ENCODE data around the gene TMEFF2.
"Not testable (repeated sequence)": the region's sequence is repeated elsewhere in the genome, so short reads cannot be mapped to it uniquely, and the experiment has no call there.

Gene TMEFF2

DNA sequence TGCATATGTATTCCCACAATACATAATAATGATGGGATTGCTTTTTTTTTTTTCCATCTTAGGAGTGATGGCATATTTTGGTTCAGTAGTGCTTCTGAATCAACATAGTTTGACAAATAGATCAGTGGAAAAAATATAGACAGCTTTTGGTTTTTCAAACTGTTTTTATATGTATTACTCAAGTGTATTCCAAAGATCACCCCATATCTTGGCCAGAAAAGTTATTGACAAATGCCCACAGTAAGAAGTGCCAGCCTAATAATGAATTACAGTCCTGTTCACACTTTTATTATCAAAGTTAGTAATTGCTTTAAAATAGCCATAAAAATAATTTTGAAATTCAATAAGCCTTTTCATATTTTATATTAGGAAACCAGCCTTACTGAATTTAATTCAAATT is 95.0 kb downstream of the TMEFF2 start:
- no peaks in the 10 kb centered on the region for H3K36me3 ChIP-seq (ENCODE audit: insufficient read depth, low read length)
- no peak overlapping the region for H2AFZ ChIP-seq (ENCODE audit: low read length, unreplicated experiment)
- H3K4me1 ChIP-seq (ENCODE audit: control insufficient read depth, insufficient read depth, low read length, unreplicated experiment), result no peaks in the 10 kb centered on the region
- H3K27me3 ChIP-seq (ENCODE audit: insufficient read depth, low read length), result no peaks in the 10 kb centered on the region
- H3K4me3 ChIP-seq (ENCODE audit: low read depth, low read length), result no peak overlapping the region
- H3K79me2 ChIP-seq (ENCODE audit: control insufficient read depth, insufficient read depth, low read length, unreplicated experiment), result no peaks in the 10 kb centered on the region
- no peak overlapping the region for H3K27ac ChIP-seq (ENCODE audit: low read depth, low read length)

DNA sequence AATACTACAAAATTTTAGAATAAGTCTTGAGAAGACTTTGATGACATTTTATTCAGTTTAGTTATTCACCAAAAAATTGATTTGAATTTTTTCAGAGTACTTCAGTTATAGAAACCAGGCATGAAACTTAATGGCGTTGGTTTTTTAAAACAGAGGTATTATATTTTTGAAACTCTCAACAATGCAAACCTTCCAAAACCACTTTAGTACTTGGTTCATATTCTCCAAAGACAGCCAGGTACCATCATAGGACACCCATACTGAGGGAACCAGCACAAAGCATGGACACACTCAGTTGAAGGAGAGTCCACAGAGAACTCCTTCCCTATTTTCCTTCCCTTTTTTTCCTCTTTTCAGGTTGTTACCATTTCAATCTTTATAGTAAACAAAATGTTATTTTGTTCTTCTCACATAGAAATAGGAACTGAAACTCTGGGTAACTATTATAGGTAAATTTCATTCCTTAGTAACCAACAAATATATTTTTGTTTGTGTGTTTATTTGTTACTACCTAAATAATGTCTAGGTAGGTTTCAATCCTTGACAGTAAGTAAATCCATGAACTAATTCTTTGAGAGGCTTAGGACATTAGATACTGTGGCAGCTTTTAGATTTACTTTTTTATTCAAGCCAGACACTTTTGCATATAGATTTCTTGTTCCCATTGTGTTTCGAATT is 95.8 kb downstream of the TMEFF2 start:
- Histone ChIP-seq H3K36me3 (ENCODE audit: insufficient read depth, low read length) (no peaks in the 10 kb centered on the region), H3K4me1 (ENCODE audit: control insufficient read depth, insufficient read depth, low read length, unreplicated experiment) (no peaks in the 10 kb centered on the region), H2AFZ (ENCODE audit: low read length, unreplicated experiment) (no peak overlapping the region), H3K27ac (ENCODE audit: low read depth, low read length) (no peak overlapping the region), H3K4me3 (ENCODE audit: low read depth, low read length) (no peak overlapping the region), H3K27me3 (ENCODE audit: insufficient read depth, low read length) (no peaks in the 10 kb centered on the region), H3K79me2 (ENCODE audit: control insufficient read depth, insufficient read depth, low read length, unreplicated experiment) (no peaks in the 10 kb centered on the region)

DNA sequence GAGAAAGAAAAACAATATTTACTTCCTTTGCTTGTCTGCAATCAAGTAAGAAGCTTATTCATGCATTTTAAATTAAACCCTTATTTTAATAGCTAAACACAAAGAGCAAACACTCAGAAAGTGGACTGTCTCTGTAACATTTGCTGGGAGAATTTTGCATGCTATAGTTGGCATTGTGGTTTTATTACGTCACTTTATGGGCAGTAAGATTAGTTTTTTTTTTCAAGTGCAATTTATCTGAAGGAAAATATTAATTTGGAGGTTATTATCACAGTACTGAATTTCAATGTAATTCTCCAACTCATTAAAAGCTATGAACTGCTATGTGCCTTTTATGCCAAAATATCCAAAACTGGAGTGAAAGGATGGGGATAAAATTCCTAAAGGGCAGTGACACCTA is 103.3 kb downstream of the TMEFF2 start:
- Histone ChIP-seq H3K4me3 (ENCODE audit: low read depth, low read length) (no peak overlapping the region), H3K79me2 (ENCODE audit: control insufficient read depth, insufficient read depth, low read length, unreplicated experiment) (no peaks in the 10 kb centered on the region), H3K27me3 (ENCODE audit: insufficient read depth, low read length) (no peaks in the 10 kb centered on the region), H3K36me3 (ENCODE audit: insufficient read depth, low read length) (no peaks in the 10 kb centered on the region), H3K4me1 (ENCODE audit: control insufficient read depth, insufficient read depth, low read length, unreplicated experiment) (no peaks in the 10 kb centered on the region), H3K27ac (ENCODE audit: low read depth, low read length) (no peak overlapping the region), H2AFZ (ENCODE audit: low read length, unreplicated experiment) (no peak overlapping the region)

DNA sequence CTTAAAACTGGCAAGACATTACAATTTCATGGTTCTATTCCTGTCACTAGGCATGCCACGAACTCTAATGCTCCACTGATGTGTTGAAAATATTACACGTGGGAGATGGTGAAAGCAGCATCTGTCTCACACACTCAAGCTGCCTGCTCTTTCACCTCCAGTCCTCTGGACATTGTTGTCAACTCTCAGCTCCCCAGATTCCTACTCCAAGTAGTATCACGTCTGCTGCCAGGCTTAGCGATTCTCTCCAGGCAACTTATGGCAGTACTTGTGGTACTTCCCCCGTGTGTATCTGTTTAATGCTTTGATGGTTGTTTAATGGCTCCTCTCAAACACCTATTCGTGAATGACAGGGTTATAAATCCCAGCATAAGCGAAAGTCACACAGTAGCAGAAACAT is 103.8 kb downstream of the TMEFF2 start:
- Histone ChIP-seq H3K79me2 (ENCODE audit: control insufficient read depth, insufficient read depth, low read length, unreplicated experiment) (no peaks in the 10 kb centered on the region), H2AFZ (ENCODE audit: low read length, unreplicated experiment) (no peak overlapping the region), H3K36me3 (ENCODE audit: insufficient read depth, low read length) (no peaks in the 10 kb centered on the region)

DNA sequence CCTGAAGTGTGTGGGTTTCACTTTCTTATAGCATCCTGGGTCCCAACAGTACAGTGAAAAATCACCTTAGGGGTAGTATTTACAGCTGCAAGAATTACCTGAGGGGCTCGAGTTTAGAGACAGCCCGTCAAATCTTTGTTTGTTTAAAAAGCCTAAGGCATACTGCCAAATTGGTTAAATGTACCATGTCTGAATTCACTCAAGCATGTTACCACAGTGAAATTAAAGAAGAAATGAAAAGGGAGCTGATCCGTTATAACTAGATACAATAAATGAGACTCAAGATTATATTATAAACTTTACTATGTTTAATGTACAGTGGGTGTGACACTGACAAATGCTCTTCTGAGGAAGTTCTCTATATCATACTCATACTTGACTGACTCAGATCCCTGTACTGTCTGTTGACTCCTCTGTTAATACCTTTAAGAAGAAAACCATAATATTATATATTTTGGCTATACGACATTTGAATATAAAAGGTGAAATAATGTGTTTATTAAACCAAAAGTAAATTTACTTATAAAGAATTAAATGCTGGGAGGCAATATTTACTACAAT is 107.3 kb downstream of the TMEFF2 start:
- Histone ChIP-seq H3K36me3 (ENCODE audit: insufficient read depth, low read length) (no peaks in the 10 kb centered on the region), H3K4me3 (ENCODE audit: low read depth, low read length) (no peak overlapping the region), H3K4me1 (ENCODE audit: control insufficient read depth, insufficient read depth, low read length, unreplicated experiment) (no peaks in the 10 kb centered on the region), H2AFZ (ENCODE audit: low read length, unreplicated experiment) (no peak overlapping the region), H3K27me3 (ENCODE audit: insufficient read depth, low read length) (no peaks in the 10 kb centered on the region), H3K79me2 (ENCODE audit: control insufficient read depth, insufficient read depth, low read length, unreplicated experiment) (no peaks in the 10 kb centered on the region), H3K27ac (ENCODE audit: low read depth, low read length) (no peak overlapping the region)

More for the DNA sequence above, 103.8 kb downstream of the TMEFF2 start:
- no peak overlapping the region for H3K4me3 ChIP-seq (ENCODE audit: low read depth, low read length)
- no peak overlapping the region for H3K27ac ChIP-seq (ENCODE audit: low read depth, low read length)
- no peaks in the 10 kb centered on the region for H3K4me1 ChIP-seq (ENCODE audit: control insufficient read depth, insufficient read depth, low read length, unreplicated experiment)
- H3K27me3 ChIP-seq (ENCODE audit: insufficient read depth, low read length), result no peaks in the 10 kb centered on the region

DNA sequence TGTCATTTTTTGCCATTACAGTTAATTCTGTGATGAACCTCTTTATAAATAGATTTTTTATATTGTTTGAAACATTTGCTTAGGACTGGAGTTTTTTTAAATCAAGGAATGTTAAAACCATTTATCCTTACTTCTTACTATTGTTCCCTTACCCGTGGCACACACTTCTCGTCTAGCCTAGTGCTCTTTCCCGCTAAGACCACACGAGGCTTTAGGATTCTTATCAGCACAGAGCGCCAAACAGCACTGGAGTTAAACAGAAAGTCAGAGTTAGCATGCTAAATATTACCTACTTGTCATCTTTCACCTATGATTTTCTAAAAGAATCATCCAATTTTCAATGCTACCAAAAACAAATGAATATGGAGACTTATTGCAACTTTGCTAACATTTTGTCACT is 112.6 kb downstream of the TMEFF2 start:
- no peaks in the 10 kb centered on the region for H3K4me1 ChIP-seq (ENCODE audit: control insufficient read depth, insufficient read depth, low read length, unreplicated experiment)
- no peak overlapping the region for H3K27ac ChIP-seq (ENCODE audit: low read depth, low read length)
- H2AFZ ChIP-seq (ENCODE audit: low read length, unreplicated experiment), result no peak overlapping the region
- H3K4me3 ChIP-seq (ENCODE audit: low read depth, low read length), result no peak overlapping the region
- H3K36me3 ChIP-seq (ENCODE audit: insufficient read depth, low read length), result no peaks in the 10 kb centered on the region
- H3K27me3 ChIP-seq (ENCODE audit: insufficient read depth, low read length), result no peaks in the 10 kb centered on the region
- no peaks in the 10 kb centered on the region for H3K79me2 ChIP-seq (ENCODE audit: control insufficient read depth, insufficient read depth, low read length, unreplicated experiment)

DNA sequence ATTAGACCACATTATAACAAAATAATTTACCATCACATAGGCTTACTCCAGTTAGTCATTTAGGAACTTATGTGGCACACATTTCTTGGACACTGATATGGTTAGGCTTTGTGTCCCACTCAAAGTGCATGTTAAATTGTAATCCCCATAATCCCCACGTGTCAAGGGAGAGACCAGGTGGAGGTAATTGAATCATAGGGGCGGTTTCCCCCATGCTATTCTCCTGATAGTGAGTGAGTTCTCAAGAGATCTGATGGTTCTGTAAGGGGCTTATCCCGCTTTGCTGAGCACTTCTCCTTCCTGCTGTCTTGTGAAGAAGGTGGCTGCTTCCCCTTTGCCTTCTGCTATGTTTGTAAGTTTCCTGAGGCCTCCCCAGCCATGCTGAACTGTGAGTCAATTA is 114.6 kb downstream of the TMEFF2 start:
- not testable (repeated sequence) for H2AFZ ChIP-seq (ENCODE audit: low read length, unreplicated experiment); H3K79me2 ChIP-seq (ENCODE audit: control insufficient read depth, insufficient read depth, low read length, unreplicated experiment); H3K27ac ChIP-seq (ENCODE audit: low read depth, low read length); H3K27me3 ChIP-seq (ENCODE audit: insufficient read depth, low read length); H3K4me1 ChIP-seq (ENCODE audit: control insufficient read depth, insufficient read depth, low read length, unreplicated experiment); H3K4me3 ChIP-seq (ENCODE audit: low read depth, low read length); H3K36me3 ChIP-seq (ENCODE audit: insufficient read depth, low read length)

DNA sequence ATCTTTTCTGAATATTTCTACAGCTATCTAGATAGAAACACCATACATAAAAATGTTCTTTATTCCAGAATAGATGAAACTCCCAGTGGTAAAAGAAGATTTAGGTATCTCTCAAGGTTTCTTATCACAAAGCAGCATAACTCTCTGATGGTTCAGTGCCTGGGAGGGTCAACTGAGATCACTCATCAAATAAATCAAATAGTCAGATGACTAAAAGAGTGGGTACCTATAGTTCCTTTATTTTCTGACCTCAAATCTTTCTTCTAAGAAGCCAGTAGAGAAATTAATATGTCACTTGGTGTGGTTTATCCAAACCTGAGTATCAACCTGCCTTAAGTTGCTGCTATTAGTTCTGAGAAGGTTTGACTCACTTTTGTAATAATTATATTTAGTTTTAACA is 120.9 kb downstream of the TMEFF2 start:
- Histone ChIP-seq H3K4me1 (ENCODE audit: control insufficient read depth, insufficient read depth, low read length, unreplicated experiment) (peaks cover 9% of the 10 kb centered on the region), H3K27me3 (ENCODE audit: insufficient read depth, low read length) (no peaks in the 10 kb centered on the region), H3K27ac (ENCODE audit: low read depth, low read length) (no peak overlapping the region), H3K79me2 (ENCODE audit: control insufficient read depth, insufficient read depth, low read length, unreplicated experiment) (no peaks in the 10 kb centered on the region), H3K36me3 (ENCODE audit: insufficient read depth, low read length) (no peaks in the 10 kb centered on the region), H2AFZ (ENCODE audit: low read length, unreplicated experiment) (no peak overlapping the region), H3K4me3 (ENCODE audit: low read depth, low read length) (no peak overlapping the region)

DNA sequence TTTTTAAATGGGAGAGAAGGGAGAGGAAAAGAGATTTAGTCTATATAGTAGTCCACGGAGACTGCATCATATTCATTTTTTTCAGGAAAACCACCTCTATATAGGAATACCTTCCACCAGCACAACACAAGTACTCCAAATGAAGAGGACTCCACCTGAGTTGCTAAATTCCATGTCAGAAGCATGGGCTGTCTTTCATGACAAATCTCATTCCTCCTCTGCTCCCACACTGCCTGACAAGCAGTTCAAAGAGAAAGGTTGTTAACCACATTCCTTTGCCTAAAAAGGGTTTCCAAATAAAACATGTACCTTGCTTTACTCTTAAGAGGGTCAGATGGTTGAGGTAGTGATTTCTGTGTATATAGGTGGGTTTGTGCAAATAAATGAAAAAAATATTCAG is 122.0 kb downstream of the TMEFF2 start:
- H3K4me1 ChIP-seq (ENCODE audit: control insufficient read depth, insufficient read depth, low read length, unreplicated experiment), result peaks cover 9% of the 10 kb centered on the region
- H3K27ac ChIP-seq (ENCODE audit: low read depth, low read length), result no peak overlapping the region
- no peaks in the 10 kb centered on the region for H3K27me3 ChIP-seq (ENCODE audit: insufficient read depth, low read length)
- H2AFZ ChIP-seq (ENCODE audit: low read length, unreplicated experiment), result no peak overlapping the region
- H3K79me2 ChIP-seq (ENCODE audit: control insufficient read depth, insufficient read depth, low read length, unreplicated experiment), result no peaks in the 10 kb centered on the region
- no peak overlapping the region for H3K4me3 ChIP-seq (ENCODE audit: low read depth, low read length)
- H3K36me3 ChIP-seq (ENCODE audit: insufficient read depth, low read length), result no peaks in the 10 kb centered on the region

GRCh38 chr2:192072261-192072660 is 122.5 kb downstream of the TMEFF2 start:
- H3K27me3 ChIP-seq (ENCODE audit: insufficient read depth, low read length), result no peaks in the 10 kb centered on the region
- no peak overlapping the region for H2AFZ ChIP-seq (ENCODE audit: low read length, unreplicated experiment)
- H3K27ac ChIP-seq (ENCODE audit: low read depth, low read length), result no peak overlapping the region
- H3K36me3 ChIP-seq (ENCODE audit: insufficient read depth, low read length), result no peaks in the 10 kb centered on the region
- H3K4me3 ChIP-seq (ENCODE audit: low read depth, low read length), result no peak overlapping the region
- peaks cover 9% of the 10 kb centered on the region for H3K4me1 ChIP-seq (ENCODE audit: control insufficient read depth, insufficient read depth, low read length, unreplicated experiment)
- no peaks in the 10 kb centered on the region for H3K79me2 ChIP-seq (ENCODE audit: control insufficient read depth, insufficient read depth, low read length, unreplicated experiment)

DNA sequence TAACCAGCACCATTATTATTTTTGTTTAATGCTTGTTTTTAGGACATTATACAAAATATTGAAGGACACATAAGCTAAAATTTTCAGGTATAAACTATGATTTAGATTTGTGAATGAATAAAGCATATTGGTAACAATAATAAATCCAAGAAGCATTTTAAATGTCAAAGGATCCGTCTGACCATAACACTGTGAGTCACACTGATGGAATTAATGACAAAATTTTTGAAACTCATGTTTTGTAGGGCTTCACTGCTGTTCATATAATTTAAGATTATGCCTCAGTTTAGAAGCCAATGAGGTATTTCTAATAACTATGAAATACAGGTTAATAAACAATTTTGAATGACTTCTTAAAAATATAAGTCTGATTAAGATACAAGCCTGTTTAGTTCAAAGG is 124.6 kb downstream of the TMEFF2 start:
- no peaks in the 10 kb centered on the region for H3K27me3 ChIP-seq (ENCODE audit: insufficient read depth, low read length)
- H3K4me1 ChIP-seq (ENCODE audit: control insufficient read depth, insufficient read depth, low read length, unreplicated experiment), result peaks cover 9% of the 10 kb centered on the region
- no peaks in the 10 kb centered on the region for H3K36me3 ChIP-seq (ENCODE audit: insufficient read depth, low read length)
- H3K27ac ChIP-seq (ENCODE audit: low read depth, low read length), result no peak overlapping the region
- no peak overlapping the region for H3K4me3 ChIP-seq (ENCODE audit: low read depth, low read length)
- no peaks in the 10 kb centered on the region for H3K79me2 ChIP-seq (ENCODE audit: control insufficient read depth, insufficient read depth, low read length, unreplicated experiment)
- H2AFZ ChIP-seq (ENCODE audit: low read length, unreplicated experiment), result no peak overlapping the region

All from ACC112 (cell line).